MM.1S (cell line): ENCODE measurements around the gene DYNC1H1.

ENCODE experiments used
- DNase-seq: peaks from one replicate; pipeline ENCODE4 v3.0.0-alpha.2; 2015
- H2AFZ ChIP-seq: fragments of 300-600 bp; sonication (generic); 2 replicates; pipeline ENCODE4 v1.6.0; 2016; ENCODE audit warnings: antibody characterized with exemption, low read length
- H3F3A ChIP-seq: fragments of 300-600 bp; sonication (generic); 2 replicates; pipeline ENCODE4 v1.6.1; 2016; ENCODE audit warnings: mild to moderate bottlenecking, antibody characterized with exemption, low read length, moderate library complexity, mixed read lengths; ENCODE audit not compliant: insufficient read depth
- H3K27ac ChIP-seq: fragments of 300-600 bp; sonication (generic); 2 replicates; pipeline ENCODE4 v1.5.1; 2016; ENCODE audit warnings: mild to moderate bottlenecking, low read length
- H3K27me3 ChIP-seq: fragments of 300-600 bp; sonication (generic); replicated peaks from 2 replicates; pipeline ENCODE4 v1.6.0; 2016; ENCODE audit warnings: low read length; ENCODE audit not compliant: insufficient read depth
- H3K36me3 ChIP-seq: fragments of 300-600 bp; sonication (generic); replicated peaks from 2 replicates; pipeline ENCODE4 v1.6.1; 2016; ENCODE audit warnings: mild to moderate bottlenecking, low read length, mixed read lengths; ENCODE audit not compliant: insufficient read depth
- H3K4me1 ChIP-seq: fragments of 300-600 bp; sonication (generic); 2 replicates; pipeline ENCODE4 v1.6.1; 2016; ENCODE audit warnings: low read length, mixed read lengths
- H3K4me2 ChIP-seq: fragments of 300-600 bp; sonication (generic); 2 replicates; pipeline ENCODE4 v1.6.0; 2016; ENCODE audit warnings: low read depth, low read length
- H3K4me3 ChIP-seq: fragments of 300-600 bp; sonication (generic); 2 replicates; pipeline ENCODE4 v1.5.1; 2016; ENCODE audit warnings: low read length, mixed read lengths
- H3K79me2 ChIP-seq: fragments of 300-600 bp; sonication (generic); 2 replicates; pipeline ENCODE4 v1.6.1; 2016; ENCODE audit warnings: mixed run types, low read length, mixed read lengths
- H3K9ac ChIP-seq: fragments of 300-600 bp; sonication (generic); 2 replicates; pipeline ENCODE4 v1.6.1; 2016; ENCODE audit warnings: low read length, mixed read lengths
- H3K9me2 ChIP-seq: fragments of 300-600 bp; sonication (generic); replicated peaks from 2 replicates; pipeline ENCODE4 v1.6.1; 2016; ENCODE audit warnings: mild to moderate bottlenecking, low read length, mixed read lengths; ENCODE audit not compliant: insufficient read depth
- H3K9me3 ChIP-seq: fragments of 300-600 bp; sonication (generic); replicated peaks from 2 replicates; pipeline ENCODE4 v1.6.1; 2016; ENCODE audit warnings: mild to moderate bottlenecking, low read length, mixed read lengths; ENCODE audit not compliant: insufficient read depth
- H4K20me1 ChIP-seq: fragments of 300-600 bp; sonication (generic); 2 replicates; pipeline ENCODE4 v1.6.1; 2016; ENCODE audit warnings: mild to moderate bottlenecking, low read length, moderate library complexity, mixed read lengths; ENCODE audit not compliant: insufficient read depth
- EZH2 ChIP-seq: fragments of 300-600 bp; sonication (generic); optimal IDR thresholded peaks from 2 replicates; pipeline ENCODE3; 2017; ENCODE audit warnings: low read depth, mild to moderate bottlenecking, antibody characterized with exemption, low read length, mixed read lengths
- EZH2phosphoT487 ChIP-seq: fragments of 300-600 bp; sonication (generic); IDR thresholded peaks from 2 replicates; pipeline ENCODE4 v1.6.1; 2018; ENCODE audit warnings: antibody characterized with exemption, low read length
- TF ChIP-seq, protein P1 (sequence below): fragments of 300-600 bp; sonication (generic); IDR thresholded peaks from 2 replicates; pipeline ENCODE4 v1.5.1; 2016; ENCODE audit warnings: antibody characterized with exemption, low read length, mixed read lengths

Gene DYNC1H1

DNA sequence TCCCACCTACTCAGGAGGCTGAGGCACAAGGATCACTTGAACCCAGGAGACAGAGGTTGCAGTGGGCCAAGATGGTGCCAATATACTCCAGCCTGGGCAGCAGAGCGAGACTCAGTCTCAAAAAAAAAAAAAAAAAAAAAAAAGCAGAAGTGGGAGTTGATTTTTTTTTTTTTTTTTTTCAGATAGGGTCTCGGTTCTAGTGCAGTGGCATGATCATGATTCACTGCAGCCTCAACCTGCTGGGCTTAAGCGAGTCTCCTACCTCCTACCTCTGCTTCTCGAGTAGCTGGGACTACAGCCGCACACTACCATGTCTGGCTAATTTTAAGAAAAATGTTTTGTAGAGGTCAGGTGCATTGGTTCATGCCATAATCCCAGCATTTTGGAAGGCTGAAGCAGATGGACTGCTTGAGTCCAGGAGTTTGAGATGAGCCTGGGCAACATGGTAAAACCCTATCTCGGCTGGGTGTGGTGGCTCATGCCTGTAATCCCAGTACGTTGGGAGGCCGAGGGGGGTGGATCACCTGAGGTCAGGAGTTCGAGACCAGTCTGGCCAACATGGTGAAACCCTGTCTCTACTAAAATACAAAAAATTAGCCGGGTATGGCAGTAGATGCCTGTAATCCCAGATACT is 138.8 kb downstream of the DYNC1H1 start:
- H3K27ac ChIP-seq: no peak overlapping the region
- TF ChIP-seq EZH2phosphoT487 (no peak), EZH2 (no peak)
- TF ChIP-seq, protein P1, sequence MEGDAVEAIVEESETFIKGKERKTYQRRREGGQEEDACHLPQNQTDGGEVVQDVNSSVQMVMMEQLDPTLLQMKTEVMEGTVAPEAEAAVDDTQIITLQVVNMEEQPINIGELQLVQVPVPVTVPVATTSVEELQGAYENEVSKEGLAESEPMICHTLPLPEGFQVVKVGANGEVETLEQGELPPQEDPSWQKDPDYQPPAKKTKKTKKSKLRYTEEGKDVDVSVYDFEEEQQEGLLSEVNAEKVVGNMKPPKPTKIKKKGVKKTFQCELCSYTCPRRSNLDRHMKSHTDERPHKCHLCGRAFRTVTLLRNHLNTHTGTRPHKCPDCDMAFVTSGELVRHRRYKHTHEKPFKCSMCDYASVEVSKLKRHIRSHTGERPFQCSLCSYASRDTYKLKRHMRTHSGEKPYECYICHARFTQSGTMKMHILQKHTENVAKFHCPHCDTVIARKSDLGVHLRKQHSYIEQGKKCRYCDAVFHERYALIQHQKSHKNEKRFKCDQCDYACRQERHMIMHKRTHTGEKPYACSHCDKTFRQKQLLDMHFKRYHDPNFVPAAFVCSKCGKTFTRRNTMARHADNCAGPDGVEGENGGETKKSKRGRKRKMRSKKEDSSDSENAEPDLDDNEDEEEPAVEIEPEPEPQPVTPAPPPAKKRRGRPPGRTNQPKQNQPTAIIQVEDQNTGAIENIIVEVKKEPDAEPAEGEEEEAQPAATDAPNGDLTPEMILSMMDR: no peak
- no peak for DNase-seq
- no peak overlapping the region for H3K9ac ChIP-seq
- H3K4me1 ChIP-seq: no peaks in the 10 kb centered on the region
- no peaks in the 10 kb centered on the region for H3K27me3 ChIP-seq
- no peak overlapping the region for H3K4me2 ChIP-seq
- H3K36me3 ChIP-seq: no peaks in the 10 kb centered on the region
- no peaks in the 10 kb centered on the region for H3K9me2 ChIP-seq
- H3K79me2 ChIP-seq: no peaks in the 10 kb centered on the region
- no peaks in the 10 kb centered on the region for H4K20me1 ChIP-seq
- no peaks in the 10 kb centered on the region for H3F3A ChIP-seq
- no peak overlapping the region for H2AFZ ChIP-seq
- H3K9me3 ChIP-seq: no peaks in the 10 kb centered on the region
- no peak overlapping the region for H3K4me3 ChIP-seq

- Histone ChIP-seq H2AFZ (no peak overlapping the region), H3K36me3 (no peaks in the 10 kb centered on the region), H3K27ac (no peak overlapping the region), H3K4me1 (no peaks in the 10 kb centered on the region), H3K9me3 (no peaks in the 10 kb centered on the region), H3K9me2 (no peaks in the 10 kb centered on the region), H3K9ac (no peak overlapping the region), H4K20me1 (no peaks in the 10 kb centered on the region), H3F3A (no peaks in the 10 kb centered on the region), H3K4me3 (no peak overlapping the region), H3K27me3 (no peaks in the 10 kb centered on the region), H3K79me2 (no peaks in the 10 kb centered on the region), H3K4me2 (no peak overlapping the region)
- TF ChIP-seq EZH2phosphoT487: no peak
- TF ChIP-seq EZH2: no peak
- TF ChIP-seq, protein P1: no peak
- DNase-seq: no peak
These were observed 141.0 kb downstream of the DYNC1H1 start for GRCh38 chr14:102105369-102105768.
